Astrocyte (in vitro differentiated cells and primary cell): Measurements from ENCODE around the gene C1orf167.

Experiments used
- CTCF ChIP-seq: IDR thresholded peaks from 2 replicates; pipeline ENCODE4 v1.5.1; 2011; ENCODE audit warnings: low read depth, mild to moderate bottlenecking, inconsistent platforms, low read length, moderate library complexity; ENCODE audit not compliant: insufficient read depth
- EZH2 ChIP-seq: IDR thresholded peaks from 2 replicates; pipeline ENCODE4 v1.6.1; 2012; ENCODE audit warnings: mild to moderate bottlenecking, low read length, inconsistent platforms; ENCODE audit not compliant: insufficient read depth

DNA sequence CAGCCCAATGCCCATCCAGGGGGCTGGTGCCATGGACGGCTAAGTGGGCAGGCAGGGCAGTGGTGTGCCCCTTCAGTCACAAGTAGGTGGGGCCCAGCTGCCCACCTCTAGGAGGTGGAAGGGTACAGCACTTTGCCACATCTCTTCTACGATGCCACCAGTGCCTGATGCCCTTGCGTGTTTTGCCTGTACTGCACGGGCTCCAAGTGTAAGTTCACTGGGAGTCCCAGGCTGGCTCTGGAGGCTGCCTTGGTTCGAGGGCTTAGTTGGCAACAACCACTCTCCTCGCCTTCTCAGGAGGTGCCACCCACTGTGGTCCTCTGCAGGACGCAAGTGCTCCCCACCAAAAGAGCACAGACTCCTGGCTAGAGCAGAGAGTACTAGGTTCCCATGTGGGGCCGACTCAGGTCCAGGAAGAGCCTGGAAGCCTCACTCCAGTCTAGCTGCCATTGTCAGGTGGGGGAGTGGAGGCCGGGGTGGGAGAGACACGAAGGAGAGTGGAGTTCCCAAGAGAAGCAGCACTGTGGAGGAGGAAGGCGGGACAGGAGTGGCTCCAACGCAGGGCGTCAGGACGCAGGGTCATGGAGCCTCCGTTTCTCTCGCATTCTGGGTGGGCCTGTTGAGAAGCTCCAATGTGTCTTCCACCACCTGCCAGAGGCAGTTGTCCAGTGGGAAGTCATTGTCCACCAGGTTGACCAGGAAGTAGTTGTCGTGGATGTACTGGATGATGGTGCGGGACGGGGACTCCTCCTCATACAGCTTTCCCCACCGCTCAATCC, 28.3 kb downstream of the C1orf167 start:
- TF ChIP-seq CTCF (no peak), EZH2 (no peak)
